Stomach smooth muscle (tissue), 2 donors: ENCODE measurements around the gene ORC4.

Experiments
- H3K27ac ChIP-seq: one replicate; pipeline ENCODE4 v1.7.0; 2013; ENCODE audit warnings: mild to moderate bottlenecking, low read length, inconsistent platforms
- H3K27me3 ChIP-seq, 2 donors: one replicate each; pipeline ENCODE4 v1.7.0; 2013; ENCODE audit warnings: low read length in 2 of 2; ENCODE audit not compliant: insufficient read depth in 2 of 2, control insufficient read depth in 1 of 2
- H3K36me3 ChIP-seq, 2 donors: one replicate each; pipeline ENCODE4 v1.7.0; 2013; ENCODE audit warnings: low read length in 2 of 2; ENCODE audit not compliant: control insufficient read depth in 2 of 2, insufficient read depth in 2 of 2
- H3K4me1 ChIP-seq: one replicate; pipeline ENCODE4 v1.7.0; 2013; ENCODE audit warnings: low read length; ENCODE audit not compliant: control insufficient read depth, insufficient read depth
- H3K4me3 ChIP-seq, 2 donors: one replicate each; pipeline ENCODE4 v1.7.0; 2013; ENCODE audit warnings: low read length in 2 of 2
- H3K9ac ChIP-seq, 2 donors: one replicate each; pipeline ENCODE4 v1.7.0; 2013; ENCODE audit warnings: low read length in 2 of 2, mild to moderate bottlenecking in 1 of 2
- H3K9me3 ChIP-seq, 2 donors: one replicate each; pipeline ENCODE4 v1.7.0; 2013; ENCODE audit warnings: low read length in 2 of 2; ENCODE audit not compliant: control insufficient read depth in 2 of 2
- donor health status: healthy.
- donor health status: Pancreatic carcinoma.

The ORC4 gene

GRCh38 chr2:148020111-148021058, at the start of gene ORC4:
Gene ORC4 (minus strand): TSS chr2:148020737. CDS start chr2:147975958, 44,779 bp downstream.
- Histone ChIP-seq H3K9me3 (no peaks in the 10 kb centered on the region), H3K27ac (peak within 1 kb of the TSS; percentile 91), H3K4me3 (peak within 1 kb of the TSS; percentile 95 to 100), H3K4me1 (peaks cover 4% of the 10 kb centered on the region), H3K27me3 (no peaks in the 10 kb centered on the region), H3K36me3 (no peaks in the 10 kb centered on the region), H3K9ac (peak within 1 kb of the TSS; percentile 92 to 93)

GRCh38 chr2:148067801-148068200, 47.3 kb upstream of the ORC4 start:
- H3K27ac ChIP-seq: no peak overlapping the region
- H3K4me3 ChIP-seq: no peak overlapping the region
- no peaks in the 10 kb centered on the region for H3K9me3 ChIP-seq
- H3K4me1 ChIP-seq: no peaks in the 10 kb centered on the region
- no peaks in the 10 kb centered on the region for H3K36me3 ChIP-seq
- no peaks in the 10 kb centered on the region for H3K27me3 ChIP-seq
- H3K9ac ChIP-seq: no peak overlapping the region

GRCh38 chr2:148065936-148066335, 45.4 kb upstream of the ORC4 start:
- no peak overlapping the region for H3K4me3 ChIP-seq
- H3K36me3 ChIP-seq: no peaks in the 10 kb centered on the region
- no peaks in the 10 kb centered on the region for H3K27me3 ChIP-seq
- H3K9me3 ChIP-seq: no peaks in the 10 kb centered on the region
- H3K9ac ChIP-seq: no peak overlapping the region
- no peaks in the 10 kb centered on the region for H3K4me1 ChIP-seq
- no peak overlapping the region for H3K27ac ChIP-seq

GRCh38 chr2:148063633-148064032, 43.1 kb upstream of the ORC4 start:
- Histone ChIP-seq H3K27ac (no peak overlapping the region), H3K27me3 (no peaks in the 10 kb centered on the region), H3K9ac (no peak overlapping the region), H3K4me1 (no peaks in the 10 kb centered on the region), H3K4me3 (no peak overlapping the region), H3K36me3 (no peaks in the 10 kb centered on the region), H3K9me3 (no peaks in the 10 kb centered on the region)

GRCh38 chr2:148058641-148059040, 38.1 kb upstream of the ORC4 start:
- no peak overlapping the region for H3K27ac ChIP-seq
- H3K36me3 ChIP-seq: peaks cover 0 to 2% of the 10 kb centered on the region in 2 donors
- H3K4me1 ChIP-seq: no peaks in the 10 kb centered on the region
- H3K4me3 ChIP-seq: no peak overlapping the region
- no peaks in the 10 kb centered on the region for H3K27me3 ChIP-seq
- peak overlapping the region in 1 of 2 donors; percentile 14 for H3K9ac ChIP-seq
- H3K9me3 ChIP-seq: no peaks in the 10 kb centered on the region

- no peaks in the 10 kb centered on the region for H3K27me3 ChIP-seq
- no peak overlapping the region for H3K27ac ChIP-seq
Measured at GRCh38 chr2:148052687-148053086, 32.1 kb upstream of the ORC4 start.

GRCh38 chr2:148049284-148049683, 28.7 kb upstream of the ORC4 start:
- Histone ChIP-seq H3K27ac (no peak overlapping the region), H3K9ac (no peak overlapping the region), H3K27me3 (no peaks in the 10 kb centered on the region), H3K9me3 (no peaks in the 10 kb centered on the region), H3K4me1 (no peaks in the 10 kb centered on the region), H3K4me3 (no peak overlapping the region), H3K36me3 (no peaks in the 10 kb centered on the region)

More at GRCh38 chr2:148052687-148053086, 32.1 kb upstream of the ORC4 start:
- no peak overlapping the region for H3K9ac ChIP-seq
- H3K4me1 ChIP-seq: no peaks in the 10 kb centered on the region
- no peak overlapping the region for H3K4me3 ChIP-seq
- H3K9me3 ChIP-seq: no peaks in the 10 kb centered on the region
- H3K36me3 ChIP-seq: peaks cover 0 to 2% of the 10 kb centered on the region in 2 donors

GRCh38 chr2:148048475-148049221, 28.1 kb upstream of the ORC4 start:
- Histone ChIP-seq H3K9ac (no peak overlapping the region), H3K27ac (no peak overlapping the region), H3K4me1 (no peaks in the 10 kb centered on the region), H3K4me3 (no peak overlapping the region), H3K27me3 (no peaks in the 10 kb centered on the region), H3K9me3 (no peaks in the 10 kb centered on the region), H3K36me3 (no peaks in the 10 kb centered on the region)

- H3K4me3 ChIP-seq: no peak overlapping the region
- H3K9ac ChIP-seq: no peak overlapping the region
- no peak overlapping the region for H3K27ac ChIP-seq
- no peaks in the 10 kb centered on the region for H3K9me3 ChIP-seq
- H3K4me1 ChIP-seq: no peaks in the 10 kb centered on the region
- H3K36me3 ChIP-seq: no peaks in the 10 kb centered on the region
- H3K27me3 ChIP-seq: no peaks in the 10 kb centered on the region
Measured at GRCh38 chr2:148046802-148047201, 26.3 kb upstream of the ORC4 start.

GRCh38 chr2:148044322-148044721, 23.8 kb upstream of the ORC4 start:
- Histone ChIP-seq H3K4me3 (no peak overlapping the region), H3K27me3 (no peaks in the 10 kb centered on the region), H3K36me3 (peaks cover 0 to 3% of the 10 kb centered on the region in 2 donors), H3K27ac (no peak overlapping the region), H3K4me1 (no peaks in the 10 kb centered on the region), H3K9ac (no peak overlapping the region), H3K9me3 (no peaks in the 10 kb centered on the region)
